GM23338 (cell line): ENCODE data around the gene EIF3B. TPM values are rescaled to one million over a fixed set of nuclear protein-coding genes. Genes with fewer than 3 reads are reported as not detected.

Source experiments
- ATAC-seq: fragments of 200-7000 bp; cut with Tn5 transposase; 3 replicates; pipeline ENCODE4 v1.9.1; 2020
- DNase-seq: peaks from one replicate; pipeline ENCODE4 v3.0.0-alpha.2; 2015; ENCODE audit warnings: low spot score
- H2AFZ ChIP-seq: fragments of 200-600 bp; sonication (generic); 2 replicates; pipeline ENCODE4 v1.8.0; 2016; ENCODE audit warnings: antibody characterized with exemption, mild to moderate bottlenecking, moderate library complexity
- H3F3A ChIP-seq: fragments of 200-600 bp; sonication (generic); replicated peaks from 2 replicates; pipeline ENCODE4 v1.8.0; 2017; ENCODE audit warnings: antibody characterized with exemption, mixed run types, low read depth
- H3K27ac ChIP-seq: fragments of 200-600 bp; sonication (generic); 2 replicates; pipeline ENCODE4 v1.6.1; 2016; ENCODE audit warnings: low read depth
- H3K27me3 ChIP-seq: fragments of 200-600 bp; sonication (generic); 2 replicates; pipeline ENCODE4 v1.8.0; 2016; ENCODE audit warnings: mild to moderate bottlenecking, mixed run types, moderate library complexity; ENCODE audit not compliant: insufficient read depth
- H3K36me3 ChIP-seq: fragments of 200-600 bp; sonication (generic); 2 replicates; pipeline ENCODE4 v1.8.0; 2016; ENCODE audit warnings: mild to moderate bottlenecking; ENCODE audit not compliant: insufficient read depth
- H3K4me1 ChIP-seq: fragments of 200-600 bp; sonication (generic); 2 replicates; pipeline ENCODE4 v1.8.0; 2016; ENCODE audit warnings: mild to moderate bottlenecking, moderate library complexity; ENCODE audit not compliant: insufficient read depth
- H3K4me2 ChIP-seq: fragments of 200-600 bp; sonication (generic); 2 replicates; pipeline ENCODE4 v1.7.1; 2017; ENCODE audit warnings: mixed run types
- H3K4me3 ChIP-seq: fragments of 200-600 bp; sonication (generic); 2 replicates; pipeline ENCODE4 v1.6.1; 2016; ENCODE audit warnings: mixed run types
- H3K79me2 ChIP-seq: fragments of 200-600 bp; sonication (generic); replicated peaks from 2 replicates; pipeline ENCODE4 v1.8.0; 2017; ENCODE audit warnings: mild to moderate bottlenecking; ENCODE audit not compliant: insufficient read depth
- H3K9me2 ChIP-seq: fragments of 200-600 bp; sonication (generic); 2 replicates; pipeline ENCODE4 v1.8.0; 2017; ENCODE audit not compliant: insufficient read depth
- H4K20me1 ChIP-seq: fragments of 200-600 bp; sonication (generic); replicated peaks from 2 replicates; pipeline ENCODE4 v1.8.0; 2017; ENCODE audit warnings: mild to moderate bottlenecking; ENCODE audit not compliant: insufficient read depth
- H3K27ac Mint-ChIP-seq: 2 replicates; pipeline ENCODE4 v1.8.0; 2020; ENCODE audit warnings: inconsistent platforms, mild to moderate bottlenecking, moderate library complexity, mixed read lengths
- H3K27me3 Mint-ChIP-seq: 3 replicates; pipeline ENCODE4 v1.8.0; 2022; ENCODE audit warnings: low read depth, mild to moderate bottlenecking, moderate library complexity, mixed read lengths, inconsistent platforms; ENCODE audit not compliant: insufficient read depth, poor library complexity
- H3K36me3 Mint-ChIP-seq: 3 replicates; pipeline ENCODE4 v1.8.0; 2021; ENCODE audit warnings: low read depth, mild to moderate bottlenecking, inconsistent platforms, moderate library complexity, mixed read lengths
- H3K4me1 Mint-ChIP-seq: 3 replicates; pipeline ENCODE4 v1.8.0; 2020; ENCODE audit warnings: mild to moderate bottlenecking, inconsistent platforms, mixed read lengths
- H3K4me3 Mint-ChIP-seq: 3 replicates; pipeline ENCODE4 v1.8.0; 2021; ENCODE audit warnings: moderate library complexity, mild to moderate bottlenecking, inconsistent platforms, mixed read lengths
- H3K9me3 Mint-ChIP-seq: 3 replicates; pipeline ENCODE4 v1.8.0; 2020; ENCODE audit warnings: moderate library complexity, mild to moderate bottlenecking, inconsistent platforms, mixed read lengths
- CREB1 ChIP-seq: fragments of 250-450 bp; sonication (Bioruptor Pico); IDR thresholded peaks from 2 replicates; pipeline ENCODE4 v1.5.0; 2020; ENCODE audit warnings: low read depth, mild to moderate bottlenecking, moderate library complexity
- EZH2 ChIP-seq: fragments of 200-600 bp; sonication (generic); IDR thresholded peaks from one replicate; pipeline ENCODE4 v1.8.0; 2017; ENCODE audit warnings: antibody characterized with exemption, mild to moderate bottlenecking, low read depth; ENCODE audit not compliant: unreplicated experiment
- EZH2phosphoT487 ChIP-seq: fragments of 200-600 bp; sonication (generic); IDR thresholded peaks from one replicate; pipeline ENCODE4 v1.8.1; 2018; ENCODE audit warnings: antibody characterized with exemption; ENCODE audit not compliant: unreplicated experiment
- JUNB ChIP-seq: IDR thresholded peaks from one replicate; pipeline ENCODE4 v1.6.1; 2016; ENCODE audit warnings: antibody characterized with exemption; ENCODE audit not compliant: unreplicated experiment
- NANOG ChIP-seq: IDR thresholded peaks from 2 replicates; pipeline ENCODE4 v1.6.1; 2016; ENCODE audit warnings: antibody characterized with exemption, borderline replicate concordance
- POLR2AphosphoS5 ChIP-seq: IDR thresholded peaks from 2 replicates; pipeline ENCODE4 v1.6.1; 2016; ENCODE audit warnings: antibody characterized with exemption, low read depth
- STAT1 ChIP-seq: IDR thresholded peaks from one replicate; pipeline ENCODE4 v1.6.1; 2016; ENCODE audit warnings: antibody characterized with exemption; ENCODE audit not compliant: unreplicated experiment
- ZNF114 ChIP-seq: fragments of 250-450 bp; sonication (Bioruptor Pico); IDR thresholded peaks from 2 replicates; pipeline ENCODE4 v1.5.0; 2020; ENCODE audit warnings: mild to moderate bottlenecking, moderate library complexity
- ZNF331 ChIP-seq: fragments of 250-450 bp; sonication (Bioruptor Pico); IDR thresholded peaks from 2 replicates; pipeline ENCODE4 v1.5.0; 2020; ENCODE audit warnings: low read depth, mild to moderate bottlenecking, moderate library complexity
- long read RNA-seq: library from polyadenylated mRNA; unstranded; transcript quantifications from one replicate; pipeline ENCODE4 v2.0.0, GENCODE V29; 2020; ENCODE audit not compliant: unreplicated experiment
- polyA plus RNA-seq: library from polyadenylated mRNA; unstranded; fragments of >200 nt; fragmentation: Nextera tagmentation; extraction: Ambion mirVana; gene quantifications from 2 replicates; pipeline ENCODE4 v1.2.1, GENCODE V29; 2016
- total RNA-seq: library from RNA; depleted of rRNA; stranded (reverse); fragments of >200 nt; shearing (Covaris generic); gene quantifications from 2 replicates; pipeline ENCODE4 v1.2.3, GENCODE V29; 2014; rRNA removed
- TF ChIP-seq, protein P1 (sequence below): IDR thresholded peaks from one replicate; pipeline ENCODE4 v1.6.1; 2018; ENCODE audit warnings: antibody characterized with exemption; ENCODE audit not compliant: unreplicated experiment
- TF ChIP-seq, protein P2 (sequence below): IDR thresholded peaks from 2 replicates; pipeline ENCODE4 v1.6.1; 2016; ENCODE audit warnings: antibody characterized with exemption
- TF ChIP-seq, protein P3 (sequence below): fragments of 250-450 bp; sonication (Bioruptor Pico); IDR thresholded peaks from 2 replicates; pipeline ENCODE4 v1.5.0; 2020; ENCODE audit warnings: mild to moderate bottlenecking, moderate library complexity
- TF ChIP-seq, protein P4 (sequence below), 2 experiments: fragments of 200-600 bp in 1 of 2; sonication (generic) in 1 of 2; conservative IDR thresholded peaks; 2 replicates each; pipeline versions ENCODE4 v1.5.1 to v1.6.1; 2016 to 2017; ENCODE audit warnings: antibody characterized with exemption in 2 of 2, low read depth in 2 of 2, mild to moderate bottlenecking in 2 of 2, moderate library complexity in 1 of 2

Gene EIF3B
- total RNA-seq (323 and 355 TPM in 2 replicates), polyA plus RNA-seq (106 and 113 TPM in 2 replicates)
- long read RNA-seq, partial matches to known transcripts = 20 of 28 reads
- long read RNA-seq, other reads (novel, unspliced or antisense) = 8 of 28 reads

DNA sequence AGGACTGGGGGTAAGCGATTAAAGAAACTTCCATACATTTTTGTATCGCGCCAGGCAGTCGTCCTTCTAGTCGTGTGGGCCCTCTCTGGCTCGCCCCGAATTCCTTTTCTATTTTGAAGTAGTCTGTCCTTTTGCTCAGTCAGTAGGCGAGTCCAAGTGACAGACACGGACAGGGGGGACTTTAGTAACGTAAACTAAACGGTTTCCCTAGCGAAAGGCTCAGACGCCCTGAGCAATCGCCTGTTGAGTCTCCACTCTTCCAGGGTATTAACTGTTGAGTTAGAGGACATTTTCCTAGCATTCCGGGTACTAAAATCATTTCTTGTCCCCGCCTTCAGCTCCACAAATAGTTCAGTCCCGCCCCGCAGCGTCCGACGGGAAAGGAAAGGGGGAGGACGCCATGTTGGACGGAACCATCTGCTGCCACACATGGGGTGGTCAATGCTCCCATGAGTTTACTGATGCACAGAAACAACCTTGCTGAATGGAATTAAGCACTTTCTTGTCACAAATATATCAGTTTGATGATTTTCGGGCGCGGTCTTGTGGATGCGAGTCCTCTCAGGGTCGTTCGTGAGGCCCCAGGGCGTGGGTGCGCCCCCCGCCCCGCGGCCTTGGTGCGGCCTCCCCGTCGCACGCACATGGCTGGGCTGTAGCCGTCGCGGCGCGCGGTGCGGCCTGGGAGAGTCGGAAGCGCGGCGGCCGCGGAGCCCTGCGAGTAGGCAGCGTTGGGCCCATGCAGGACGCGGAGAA is at the start of gene EIF3B:
TSS of gene EIF3B (plus strand) at position 642 of the 753 bp plus-strand sequence. CDS start at position 737, 95 bp downstream.
- ATAC-seq (peak; percentile 80), DNase-seq (peak; percentile 95)
- Mint-ChIP-seq H3K4me1 (peaks cover 14% of the 10 kb centered on the region), H3K27ac (peak within 1 kb of the TSS; percentile 100), H3K27me3 (peaks cover 14% of the 10 kb centered on the region), H3K4me3 (peak within 1 kb of the TSS; percentile 95), H3K36me3 (peaks cover 51% of the 10 kb centered on the region), H3K9me3 (no peaks in the 10 kb centered on the region)
- Histone ChIP-seq H3K4me1 (peaks cover 29% of the 10 kb centered on the region), H3K4me2 (peak within 1 kb of the TSS; percentile 89), H2AFZ (peak within 1 kb of the TSS; percentile 72), H3K27me3 (no peaks in the 10 kb centered on the region), H3K36me3 (peaks cover 31% of the 10 kb centered on the region), H3K9me2 (no peaks in the 10 kb centered on the region), H4K20me1 (peaks cover 37% of the 10 kb centered on the region), H3K79me2 (peaks cover 86% of the 10 kb centered on the region), H3F3A (peaks cover 26% of the 10 kb centered on the region), H3K4me3 (peak within 1 kb of the TSS; percentile 58), H3K27ac (peak within 1 kb of the TSS; percentile 96)
- TF ChIP-seq, protein P1, sequence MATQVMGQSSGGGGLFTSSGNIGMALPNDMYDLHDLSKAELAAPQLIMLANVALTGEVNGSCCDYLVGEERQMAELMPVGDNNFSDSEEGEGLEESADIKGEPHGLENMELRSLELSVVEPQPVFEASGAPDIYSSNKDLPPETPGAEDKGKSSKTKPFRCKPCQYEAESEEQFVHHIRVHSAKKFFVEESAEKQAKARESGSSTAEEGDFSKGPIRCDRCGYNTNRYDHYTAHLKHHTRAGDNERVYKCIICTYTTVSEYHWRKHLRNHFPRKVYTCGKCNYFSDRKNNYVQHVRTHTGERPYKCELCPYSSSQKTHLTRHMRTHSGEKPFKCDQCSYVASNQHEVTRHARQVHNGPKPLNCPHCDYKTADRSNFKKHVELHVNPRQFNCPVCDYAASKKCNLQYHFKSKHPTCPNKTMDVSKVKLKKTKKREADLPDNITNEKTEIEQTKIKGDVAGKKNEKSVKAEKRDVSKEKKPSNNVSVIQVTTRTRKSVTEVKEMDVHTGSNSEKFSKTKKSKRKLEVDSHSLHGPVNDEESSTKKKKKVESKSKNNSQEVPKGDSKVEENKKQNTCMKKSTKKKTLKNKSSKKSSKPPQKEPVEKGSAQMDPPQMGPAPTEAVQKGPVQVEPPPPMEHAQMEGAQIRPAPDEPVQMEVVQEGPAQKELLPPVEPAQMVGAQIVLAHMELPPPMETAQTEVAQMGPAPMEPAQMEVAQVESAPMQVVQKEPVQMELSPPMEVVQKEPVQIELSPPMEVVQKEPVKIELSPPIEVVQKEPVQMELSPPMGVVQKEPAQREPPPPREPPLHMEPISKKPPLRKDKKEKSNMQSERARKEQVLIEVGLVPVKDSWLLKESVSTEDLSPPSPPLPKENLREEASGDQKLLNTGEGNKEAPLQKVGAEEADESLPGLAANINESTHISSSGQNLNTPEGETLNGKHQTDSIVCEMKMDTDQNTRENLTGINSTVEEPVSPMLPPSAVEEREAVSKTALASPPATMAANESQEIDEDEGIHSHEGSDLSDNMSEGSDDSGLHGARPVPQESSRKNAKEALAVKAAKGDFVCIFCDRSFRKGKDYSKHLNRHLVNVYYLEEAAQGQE = no peak
- no peak for TF ChIP-seq STAT1
- TF ChIP-seq EZH2phosphoT487 = no peak
- TF ChIP-seq, protein P2, sequence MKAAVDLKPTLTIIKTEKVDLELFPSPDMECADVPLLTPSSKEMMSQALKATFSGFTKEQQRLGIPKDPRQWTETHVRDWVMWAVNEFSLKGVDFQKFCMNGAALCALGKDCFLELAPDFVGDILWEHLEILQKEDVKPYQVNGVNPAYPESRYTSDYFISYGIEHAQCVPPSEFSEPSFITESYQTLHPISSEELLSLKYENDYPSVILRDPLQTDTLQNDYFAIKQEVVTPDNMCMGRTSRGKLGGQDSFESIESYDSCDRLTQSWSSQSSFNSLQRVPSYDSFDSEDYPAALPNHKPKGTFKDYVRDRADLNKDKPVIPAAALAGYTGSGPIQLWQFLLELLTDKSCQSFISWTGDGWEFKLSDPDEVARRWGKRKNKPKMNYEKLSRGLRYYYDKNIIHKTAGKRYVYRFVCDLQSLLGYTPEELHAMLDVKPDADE = peak; percentile 53
- TF ChIP-seq EZH2 = no peak
- no peak for TF ChIP-seq ZNF114 (CRISPR knock-in tag)
- TF ChIP-seq POLR2AphosphoS5 = peak; percentile 77
- TF ChIP-seq CREB1 (CRISPR knock-in tag) = peak; percentile 24; the same call in 1 of the 2 replicates
- no peak for TF ChIP-seq ZNF331 (CRISPR knock-in tag)
- TF ChIP-seq, protein P3, sequence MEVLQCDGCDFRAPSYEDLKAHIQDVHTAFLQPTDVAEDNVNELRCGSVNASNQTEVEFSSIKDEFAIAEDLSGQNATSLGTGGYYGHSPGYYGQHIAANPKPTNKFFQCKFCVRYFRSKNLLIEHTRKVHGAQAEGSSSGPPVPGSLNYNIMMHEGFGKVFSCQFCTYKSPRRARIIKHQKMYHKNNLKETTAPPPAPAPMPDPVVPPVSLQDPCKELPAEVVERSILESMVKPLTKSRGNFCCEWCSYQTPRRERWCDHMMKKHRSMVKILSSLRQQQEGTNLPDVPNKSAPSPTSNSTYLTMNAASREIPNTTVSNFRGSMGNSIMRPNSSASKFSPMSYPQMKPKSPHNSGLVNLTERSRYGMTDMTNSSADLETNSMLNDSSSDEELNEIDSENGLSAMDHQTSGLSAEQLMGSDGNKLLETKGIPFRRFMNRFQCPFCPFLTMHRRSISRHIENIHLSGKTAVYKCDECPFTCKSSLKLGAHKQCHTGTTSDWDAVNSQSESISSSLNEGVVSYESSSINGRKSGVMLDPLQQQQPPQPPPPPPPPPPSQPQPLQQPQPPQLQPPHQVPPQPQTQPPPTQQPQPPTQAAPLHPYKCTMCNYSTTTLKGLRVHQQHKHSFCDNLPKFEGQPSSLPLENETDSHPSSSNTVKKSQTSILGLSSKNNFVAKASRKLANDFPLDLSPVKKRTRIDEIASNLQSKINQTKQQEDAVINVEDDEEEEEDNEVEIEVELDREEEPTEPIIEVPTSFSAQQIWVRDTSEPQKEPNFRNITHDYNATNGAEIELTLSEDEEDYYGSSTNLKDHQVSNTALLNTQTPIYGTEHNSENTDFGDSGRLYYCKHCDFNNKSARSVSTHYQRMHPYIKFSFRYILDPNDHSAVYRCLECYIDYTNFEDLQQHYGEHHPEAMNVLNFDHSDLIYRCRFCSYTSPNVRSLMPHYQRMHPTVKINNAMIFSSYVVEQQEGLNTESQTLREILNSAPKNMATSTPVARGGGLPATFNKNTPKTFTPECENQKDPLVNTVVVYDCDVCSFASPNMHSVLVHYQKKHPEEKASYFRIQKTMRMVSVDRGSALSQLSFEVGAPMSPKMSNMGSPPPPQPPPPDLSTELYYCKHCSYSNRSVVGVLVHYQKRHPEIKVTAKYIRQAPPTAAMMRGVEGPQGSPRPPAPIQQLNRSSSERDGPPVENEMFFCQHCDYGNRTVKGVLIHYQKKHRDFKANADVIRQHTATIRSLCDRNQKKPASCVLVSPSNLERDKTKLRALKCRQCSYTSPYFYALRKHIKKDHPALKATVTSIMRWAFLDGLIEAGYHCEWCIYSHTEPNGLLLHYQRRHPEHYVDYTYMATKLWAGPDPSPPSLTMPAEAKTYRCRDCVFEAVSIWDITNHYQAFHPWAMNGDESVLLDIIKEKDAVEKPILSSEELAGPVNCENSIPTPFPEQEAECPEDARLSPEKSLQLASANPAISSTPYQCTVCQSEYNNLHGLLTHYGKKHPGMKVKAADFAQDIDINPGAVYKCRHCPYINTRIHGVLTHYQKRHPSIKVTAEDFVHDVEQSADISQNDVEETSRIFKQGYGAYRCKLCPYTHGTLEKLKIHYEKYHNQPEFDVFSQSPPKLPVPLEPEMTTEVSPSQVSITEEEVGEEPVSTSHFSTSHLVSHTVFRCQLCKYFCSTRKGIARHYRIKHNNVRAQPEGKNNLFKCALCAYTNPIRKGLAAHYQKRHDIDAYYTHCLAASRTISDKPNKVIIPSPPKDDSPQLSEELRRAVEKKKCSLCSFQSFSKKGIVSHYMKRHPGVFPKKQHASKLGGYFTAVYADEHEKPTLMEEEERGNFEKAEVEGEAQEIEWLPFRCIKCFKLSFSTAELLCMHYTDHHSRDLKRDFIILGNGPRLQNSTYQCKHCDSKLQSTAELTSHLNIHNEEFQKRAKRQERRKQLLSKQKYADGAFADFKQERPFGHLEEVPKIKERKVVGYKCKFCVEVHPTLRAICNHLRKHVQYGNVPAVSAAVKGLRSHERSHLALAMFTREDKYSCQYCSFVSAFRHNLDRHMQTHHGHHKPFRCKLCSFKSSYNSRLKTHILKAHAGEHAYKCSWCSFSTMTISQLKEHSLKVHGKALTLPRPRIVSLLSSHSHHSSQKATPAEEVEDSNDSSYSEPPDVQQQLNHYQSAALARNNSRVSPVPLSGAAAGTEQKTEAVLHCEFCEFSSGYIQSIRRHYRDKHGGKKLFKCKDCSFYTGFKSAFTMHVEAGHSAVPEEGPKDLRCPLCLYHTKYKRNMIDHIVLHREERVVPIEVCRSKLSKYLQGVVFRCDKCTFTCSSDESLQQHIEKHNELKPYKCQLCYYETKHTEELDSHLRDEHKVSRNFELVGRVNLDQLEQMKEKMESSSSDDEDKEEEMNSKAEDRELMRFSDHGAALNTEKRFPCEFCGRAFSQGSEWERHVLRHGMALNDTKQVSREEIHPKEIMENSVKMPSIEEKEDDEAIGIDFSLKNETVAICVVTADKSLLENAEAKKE (CRISPR knock-in tag) = no peak
- no peak for TF ChIP-seq NANOG
- no peak for TF ChIP-seq JUNB
- TF ChIP-seq, protein P4, sequence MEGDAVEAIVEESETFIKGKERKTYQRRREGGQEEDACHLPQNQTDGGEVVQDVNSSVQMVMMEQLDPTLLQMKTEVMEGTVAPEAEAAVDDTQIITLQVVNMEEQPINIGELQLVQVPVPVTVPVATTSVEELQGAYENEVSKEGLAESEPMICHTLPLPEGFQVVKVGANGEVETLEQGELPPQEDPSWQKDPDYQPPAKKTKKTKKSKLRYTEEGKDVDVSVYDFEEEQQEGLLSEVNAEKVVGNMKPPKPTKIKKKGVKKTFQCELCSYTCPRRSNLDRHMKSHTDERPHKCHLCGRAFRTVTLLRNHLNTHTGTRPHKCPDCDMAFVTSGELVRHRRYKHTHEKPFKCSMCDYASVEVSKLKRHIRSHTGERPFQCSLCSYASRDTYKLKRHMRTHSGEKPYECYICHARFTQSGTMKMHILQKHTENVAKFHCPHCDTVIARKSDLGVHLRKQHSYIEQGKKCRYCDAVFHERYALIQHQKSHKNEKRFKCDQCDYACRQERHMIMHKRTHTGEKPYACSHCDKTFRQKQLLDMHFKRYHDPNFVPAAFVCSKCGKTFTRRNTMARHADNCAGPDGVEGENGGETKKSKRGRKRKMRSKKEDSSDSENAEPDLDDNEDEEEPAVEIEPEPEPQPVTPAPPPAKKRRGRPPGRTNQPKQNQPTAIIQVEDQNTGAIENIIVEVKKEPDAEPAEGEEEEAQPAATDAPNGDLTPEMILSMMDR (conservative IDR thresholded peaks at IDR 0.05; ENCODE audit: low read depth in 2 of 2) = no peak
